Measurements from ENCODE around the gene DDX6. TPM values are rescaled to one million over a fixed set of nuclear protein-coding genes. Genes with fewer than 3 reads are reported as not detected.

DDX6 gene
- total and polyA plus RNA-seq, 9 of the 15 experiments (the other 6 are each of a cell fraction or from before 2014, with no cell fraction given) = 10.0 to 102 (median 58.2) TPM

DNA sequence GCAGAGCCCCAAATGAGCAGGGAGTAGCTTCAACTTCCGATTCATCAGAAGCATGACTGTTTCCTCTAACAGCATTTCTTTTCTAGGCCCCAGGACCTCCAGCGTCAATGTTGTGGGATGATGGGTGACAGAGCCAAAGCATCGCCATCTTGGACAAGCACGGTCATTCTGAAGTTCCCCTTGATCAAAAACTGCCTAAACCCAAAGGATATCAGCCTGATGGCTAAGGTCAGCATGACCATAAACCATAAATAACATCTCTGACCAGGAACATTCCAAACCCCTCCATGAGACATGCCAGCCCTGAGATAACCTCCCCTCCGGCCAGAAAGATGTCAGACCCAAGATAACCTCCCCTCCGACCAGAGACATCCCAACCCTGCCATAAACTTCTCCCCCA is 82.7 kb downstream of the DDX6 start (continued):
- TF ChIP-seq TAL1 (IDR thresholded peaks at IDR 0.05) (peak; percentile 24; the same call in 1 of the 2 replicates), ZNF583 (CRISPR knock-in tag; IDR thresholded peaks at IDR 0.05) (peak; percentile 97), CBFA2T3 (IDR thresholded peaks at IDR 0.05) (peak; percentile 76), EP300 (IDR thresholded peaks at IDR 0.05; ENCODE audit: low read length) (peak; percentile 7; the same call in 1 of the 2 replicates), THRAP3 (IDR thresholded peaks at IDR 0.05; ENCODE audit: borderline replicate concordance) (no peak), ZNF766 (CRISPR knock-in tag; conservative IDR thresholded peaks at IDR 0.05) (no peak), ARID1B (IDR thresholded peaks at IDR 0.05) (peak; percentile 73), GMEB1 (CRISPR knock-in tag; IDR thresholded peaks at IDR 0.05) (no peak), ZNF12 (CRISPR knock-in tag; IDR thresholded peaks at IDR 0.05) (no peak), DMBX1 (CRISPR knock-in tag; IDR thresholded peaks at IDR 0.05; ENCODE audit: borderline replicate concordance) (peak; percentile 93), E2F3 (CRISPR knock-in tag; IDR thresholded peaks at IDR 0.05) (0 out of 2 replicates have a peak, but pooled peaks have one; percentile 48), NBN (IDR thresholded peaks at IDR 0.05; ENCODE audit: low read depth) (no peak), ZNF592 (IDR thresholded peaks at IDR 0.05) (peak; percentile 97), DPF2 (IDR thresholded peaks at IDR 0.05) (peak; percentile 54; the same call in 1 of the 2 replicates), EZH2 (IDR thresholded peaks at IDR 0.05; ENCODE audit: borderline replicate concordance, low read depth, low read length) (no peak)
- TF ChIP-seq, protein P1, sequence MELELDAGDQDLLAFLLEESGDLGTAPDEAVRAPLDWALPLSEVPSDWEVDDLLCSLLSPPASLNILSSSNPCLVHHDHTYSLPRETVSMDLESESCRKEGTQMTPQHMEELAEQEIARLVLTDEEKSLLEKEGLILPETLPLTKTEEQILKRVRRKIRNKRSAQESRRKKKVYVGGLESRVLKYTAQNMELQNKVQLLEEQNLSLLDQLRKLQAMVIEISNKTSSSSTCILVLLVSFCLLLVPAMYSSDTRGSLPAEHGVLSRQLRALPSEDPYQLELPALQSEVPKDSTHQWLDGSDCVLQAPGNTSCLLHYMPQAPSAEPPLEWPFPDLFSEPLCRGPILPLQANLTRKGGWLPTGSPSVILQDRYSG (tag; conservative IDR thresholded peaks at IDR 0.05; ENCODE audit: low read depth) = peak; percentile 87
- TF ChIP-seq, protein P2, sequence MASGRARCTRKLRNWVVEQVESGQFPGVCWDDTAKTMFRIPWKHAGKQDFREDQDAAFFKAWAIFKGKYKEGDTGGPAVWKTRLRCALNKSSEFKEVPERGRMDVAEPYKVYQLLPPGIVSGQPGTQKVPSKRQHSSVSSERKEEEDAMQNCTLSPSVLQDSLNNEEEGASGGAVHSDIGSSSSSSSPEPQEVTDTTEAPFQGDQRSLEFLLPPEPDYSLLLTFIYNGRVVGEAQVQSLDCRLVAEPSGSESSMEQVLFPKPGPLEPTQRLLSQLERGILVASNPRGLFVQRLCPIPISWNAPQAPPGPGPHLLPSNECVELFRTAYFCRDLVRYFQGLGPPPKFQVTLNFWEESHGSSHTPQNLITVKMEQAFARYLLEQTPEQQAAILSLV (tag; IDR thresholded peaks at IDR 0.05) = peak; percentile 77
- TF ChIP-seq, protein P3, sequence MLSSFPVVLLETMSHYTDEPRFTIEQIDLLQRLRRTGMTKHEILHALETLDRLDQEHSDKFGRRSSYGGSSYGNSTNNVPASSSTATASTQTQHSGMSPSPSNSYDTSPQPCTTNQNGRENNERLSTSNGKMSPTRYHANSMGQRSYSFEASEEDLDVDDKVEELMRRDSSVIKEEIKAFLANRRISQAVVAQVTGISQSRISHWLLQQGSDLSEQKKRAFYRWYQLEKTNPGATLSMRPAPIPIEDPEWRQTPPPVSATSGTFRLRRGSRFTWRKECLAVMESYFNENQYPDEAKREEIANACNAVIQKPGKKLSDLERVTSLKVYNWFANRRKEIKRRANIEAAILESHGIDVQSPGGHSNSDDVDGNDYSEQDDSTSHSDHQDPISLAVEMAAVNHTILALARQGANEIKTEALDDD (IDR thresholded peaks at IDR 0.05) = 0 out of 2 replicates have a peak, but pooled peaks have one; percentile 30
- TF ChIP-seq, protein P4, sequence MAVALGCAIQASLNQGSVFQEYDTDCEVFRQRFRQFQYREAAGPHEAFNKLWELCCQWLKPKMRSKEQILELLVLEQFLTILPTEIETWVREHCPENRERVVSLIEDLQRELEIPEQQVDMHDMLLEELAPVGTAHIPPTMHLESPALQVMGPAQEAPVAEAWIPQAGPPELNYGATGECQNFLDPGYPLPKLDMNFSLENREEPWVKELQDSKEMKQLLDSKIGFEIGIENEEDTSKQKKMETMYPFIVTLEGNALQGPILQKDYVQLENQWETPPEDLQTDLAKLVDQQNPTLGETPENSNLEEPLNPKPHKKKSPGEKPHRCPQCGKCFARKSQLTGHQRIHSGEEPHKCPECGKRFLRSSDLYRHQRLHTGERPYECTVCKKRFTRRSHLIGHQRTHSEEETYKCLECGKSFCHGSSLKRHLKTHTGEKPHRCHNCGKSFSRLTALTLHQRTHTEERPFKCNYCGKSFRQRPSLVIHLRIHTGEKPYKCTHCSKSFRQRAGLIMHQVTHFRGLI (CRISPR knock-in tag; IDR thresholded peaks at IDR 0.05) = 0 out of 2 replicates have a peak, but pooled peaks have one; percentile 21

Data from K562 (cell line).